Common myeloid progenitor, CD34-positive (primary cell): ENCODE data around the gene DCDC2.
"Not testable (repeated sequence)": the region's sequence is repeated elsewhere in the genome, so short reads cannot be mapped to it uniquely, and the experiment has no call there.

Source experiments
- CTCF ChIA-PET: fragments of 350-600 bp; sonication (Branson Sonifier 250); formaldehyde crosslinking; loops from one replicate; lab custom pipeline; 2021; ENCODE audit warnings: antibody characterized with exemption; lab: Charles Lee
- POLR2A ChIA-PET: fragments of 350-600 bp; sonication (Branson Sonifier 250); formaldehyde crosslinking; loops from one replicate; lab custom pipeline; 2021; ENCODE audit warnings: antibody characterized with exemption; lab: Charles Lee
- DNase-seq, 3 donors: peaks; one replicate each; pipeline versions ENCODE4 v3.0.0 to v3.0.0-alpha.2; 2013
- H3K27ac ChIP-seq, 2 experiments: 1 replicate in 1 of 2; 2 replicates in 1 of 2; pipeline ENCODE4 v1.7.0; 2013; ENCODE audit warnings: inconsistent platforms in 2 of 2, low read length in 2 of 2, mild to moderate bottlenecking in 2 of 2, low read depth in 1 of 2, moderate library complexity in 1 of 2; ENCODE audit not compliant: severe bottlenecking in 2 of 2, insufficient read depth in 1 of 2, poor library complexity in 1 of 2
- H3K27me3 ChIP-seq, 5 experiments: replicated peaks in 2 of 5; 1 replicate in 3 of 5; 2 replicates in 2 of 5; pipeline versions ENCODE4 v1.6.1 to v1.7.0; 2013; ENCODE audit warnings: low read length in 4 of 5, mild to moderate bottlenecking in 2 of 5, moderate library complexity in 2 of 5, inconsistent platforms in 1 of 5; ENCODE audit not compliant: insufficient read depth in 5 of 5, control insufficient read depth in 4 of 5
- H3K36me3 ChIP-seq, 4 experiments: 1 replicate in 2 of 4; 2 replicates in 2 of 4; pipeline versions ENCODE4 v1.6.1 to v1.7.0; 2013; ENCODE audit warnings: low read length in 3 of 4, control low read depth in 1 of 4, mild to moderate bottlenecking in 1 of 4; ENCODE audit not compliant: control insufficient read depth in 4 of 4, insufficient read depth in 4 of 4
- H3K4me1 ChIP-seq, 4 experiments: 1 replicate in 3 of 4; 2 replicates in 1 of 4; pipeline versions ENCODE4 v1.6.1 to v1.7.1; 2013; ENCODE audit warnings: low read length in 3 of 4, mild to moderate bottlenecking in 3 of 4, control low read depth in 1 of 4, inconsistent platforms in 1 of 4, moderate library complexity in 1 of 4; ENCODE audit not compliant: control insufficient read depth in 4 of 4, insufficient read depth in 4 of 4; ENCODE audit errors: control extremely low read depth in 1 of 4
- H3K4me3 ChIP-seq, 7 experiments: 1 replicate in 4 of 7; 2 replicates in 3 of 7; pipeline versions ENCODE4 v1.5.1 to v1.7.0; 2013; ENCODE audit warnings: mild to moderate bottlenecking in 7 of 7, low read length in 6 of 7, moderate library complexity in 6 of 7, inconsistent platforms in 2 of 7, low read depth in 2 of 7, control low read depth in 1 of 7; ENCODE audit not compliant: insufficient read depth in 4 of 7, control insufficient read depth in 1 of 7; ENCODE audit errors: extremely low read depth in 1 of 7
- H3K9me3 ChIP-seq, 5 experiments: 1 replicate in 4 of 5; 2 replicates in 1 of 5; pipeline versions ENCODE4 v1.6.1 to v1.7.1; 2013; ENCODE audit warnings: low read length in 4 of 5, mild to moderate bottlenecking in 2 of 5, inconsistent platforms in 1 of 5, low read depth in 1 of 5, moderate library complexity in 1 of 5; ENCODE audit not compliant: control insufficient read depth in 4 of 5, insufficient read depth in 2 of 5; ENCODE audit errors: control extremely low read depth in 1 of 5
- WGBS: methylation state at CpG from one replicate; pipeline ENCODE4 v1.1.5; 2013; ENCODE audit not compliant: insufficient coverage; 5-methylcytosine and 5-hydroxymethylcytosine counted together

DCDC2 gene

DNA sequence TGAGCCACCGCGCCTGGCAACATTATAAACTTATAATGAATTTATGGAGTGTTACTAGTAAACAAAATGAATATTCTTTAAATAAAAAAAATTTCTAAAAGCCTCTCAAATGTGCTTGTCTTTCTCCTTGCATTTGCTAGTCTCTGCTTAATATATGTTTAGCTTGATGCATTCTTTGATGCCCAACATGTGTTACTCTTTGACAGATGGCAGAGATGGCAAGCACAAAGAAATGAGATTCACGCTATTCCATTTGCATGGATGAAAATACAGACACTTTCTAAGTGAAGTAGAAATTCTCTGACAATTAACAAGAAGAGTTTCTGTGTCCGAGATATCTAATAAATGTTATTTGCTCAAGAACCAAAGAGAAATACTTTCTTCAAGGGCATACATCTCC, 30.1 kb downstream of the DCDC2 start:
- Histone ChIP-seq H3K36me3 (no peaks in the 10 kb centered on the region), H3K27ac (no peak overlapping the region), H3K27me3 (no peaks in the 10 kb centered on the region), H3K4me1 (no peaks in the 10 kb centered on the region), H3K9me3 (no peaks in the 10 kb centered on the region), H3K4me3 (no peak overlapping the region)
- ChIA-PET CTCF (no interaction called here), POLR2A (no interaction called here)
- WGBS: no CpG with 5 or more reads among the region's 4 CpGs
- no peak for DNase-seq

DNA sequence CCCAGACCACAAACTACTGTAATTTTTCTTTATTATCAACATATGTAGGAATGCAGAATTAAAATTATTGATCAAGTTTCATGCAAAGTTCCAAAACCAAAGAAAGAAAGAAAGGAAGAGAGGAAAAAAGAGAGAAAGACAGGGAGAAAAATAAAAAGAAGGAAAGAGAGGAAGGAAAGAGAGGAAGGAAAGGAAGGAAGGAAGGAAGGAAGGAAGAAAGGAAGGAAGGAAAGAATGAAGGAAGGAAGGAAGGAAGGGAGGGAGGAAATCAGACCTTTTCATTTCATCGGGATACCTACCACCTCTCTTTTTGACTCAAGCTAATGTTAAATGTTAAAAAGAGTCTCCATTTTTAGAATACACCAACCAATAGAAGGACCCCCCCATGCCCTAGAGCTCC, 31.9 kb downstream of the DCDC2 start:
- no CpG with 5 or more reads among the region's 1 CpG for WGBS
- Histone ChIP-seq H3K4me1 (no peaks in the 10 kb centered on the region), H3K27me3 (no peaks in the 10 kb centered on the region), H3K27ac (no peak overlapping the region), H3K4me3 (no peak overlapping the region), H3K9me3 (no peaks in the 10 kb centered on the region), H3K36me3 (no peaks in the 10 kb centered on the region)
- CTCF ChIA-PET: interaction anchor here (0.7 to 1.2 kb wide), 2 partner anchors 12 to 43 kb away, joined by 3 read pairs; no protein-coding TSS in a partner anchor
- POLR2A ChIA-PET: no interaction called here
- DNase-seq: no peak

DNA sequence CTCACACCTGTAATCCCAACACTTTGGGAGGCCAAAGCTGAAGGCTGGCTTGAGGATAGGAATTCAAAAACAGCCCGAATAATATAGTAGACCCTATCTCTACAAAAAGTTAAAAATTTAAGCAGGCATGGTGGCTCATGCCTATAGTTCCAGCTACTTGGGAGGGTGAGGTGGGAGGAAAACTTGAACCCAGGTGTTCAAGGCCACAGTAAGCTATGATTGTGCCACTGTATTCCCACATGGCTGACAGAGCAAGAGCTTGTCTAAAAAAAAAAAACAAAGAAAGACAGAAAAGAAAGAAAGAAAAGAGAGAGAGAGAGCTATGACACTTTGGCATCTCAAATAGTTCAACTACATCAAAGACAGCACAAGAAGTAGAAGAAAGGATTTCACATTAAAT, 33.2 kb downstream of the DCDC2 start:
- no peaks in the 10 kb centered on the region for H3K27me3 ChIP-seq
- no peaks in the 10 kb centered on the region for H3K4me1 ChIP-seq
- H3K4me3 ChIP-seq: no peak overlapping the region
- CTCF ChIA-PET: no interaction called here
- no peak overlapping the region for H3K27ac ChIP-seq
- no peak for DNase-seq
- POLR2A ChIA-PET: no interaction called here
- no CpG with 5 or more reads among the region's 1 CpG for WGBS
- H3K36me3 ChIP-seq: no peaks in the 10 kb centered on the region
- no peaks in the 10 kb centered on the region for H3K9me3 ChIP-seq

DNA sequence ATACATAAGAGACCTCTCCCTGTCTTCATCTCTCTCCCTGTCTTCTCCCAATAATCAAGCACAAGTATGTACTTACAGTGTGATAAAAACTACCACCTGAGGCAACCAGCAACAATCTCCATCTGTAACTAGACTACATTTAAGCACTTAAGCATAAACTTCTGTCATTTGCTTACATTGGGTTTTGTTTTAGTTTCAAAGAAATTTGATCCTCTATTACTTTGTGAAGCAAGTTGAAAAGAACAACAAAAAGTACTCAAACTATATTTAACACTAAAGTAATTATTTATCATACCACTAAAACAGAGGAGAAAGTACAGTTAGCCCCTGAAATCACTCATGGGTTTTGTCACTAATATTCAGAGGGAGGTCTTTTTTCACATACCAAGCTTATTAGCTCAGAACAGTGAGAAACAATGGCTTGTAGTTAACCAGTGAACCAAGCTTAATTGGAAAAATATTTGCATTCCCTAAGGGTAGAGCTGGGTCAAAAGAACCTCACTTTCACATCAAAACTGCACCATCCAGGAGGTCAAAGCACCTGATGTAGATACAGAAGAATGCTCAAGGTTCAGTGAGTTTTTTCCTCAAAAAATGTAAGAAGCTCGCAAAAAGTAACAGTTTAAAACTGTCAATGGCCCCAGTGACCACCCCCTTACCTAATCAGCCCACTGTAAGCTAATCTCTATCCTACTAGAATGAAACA, 34.1 kb downstream of the DCDC2 start:
- Histone ChIP-seq H3K27me3 (no peaks in the 10 kb centered on the region), H3K36me3 (no peaks in the 10 kb centered on the region), H3K9me3 (no peaks in the 10 kb centered on the region), H3K27ac (no peak overlapping the region), H3K4me1 (no peaks in the 10 kb centered on the region), H3K4me3 (no peak overlapping the region)
- no CpG with 5 or more reads among the region's 1 CpG for WGBS
- no peak for DNase-seq
- ChIA-PET POLR2A (no interaction called here), CTCF (no interaction called here)

DNA sequence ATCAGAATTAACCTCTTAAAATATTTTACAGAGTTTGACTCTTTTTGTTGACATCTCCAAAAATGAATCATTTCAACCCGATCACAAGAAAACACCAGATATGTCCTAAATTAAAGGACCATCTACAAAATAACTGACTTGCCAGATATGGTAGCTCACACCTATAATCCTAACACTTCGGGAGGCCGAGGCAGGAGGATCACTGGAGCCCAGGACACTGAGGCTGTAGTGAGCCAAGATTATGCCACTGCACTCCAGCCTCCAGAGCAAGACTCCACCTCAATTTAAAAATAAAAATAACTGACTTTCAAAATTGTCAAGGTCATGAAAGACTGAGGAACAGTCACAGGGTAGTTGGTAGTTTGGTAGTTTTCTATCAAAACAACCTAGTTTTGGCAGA, 34.9 kb downstream of the DCDC2 start:
- POLR2A ChIA-PET: no interaction called here
- CTCF ChIA-PET: interaction anchor here (1.0 kb wide), 1 partner anchor 9 kb away, joined by 3 read pairs; no protein-coding TSS in a partner anchor
- Histone ChIP-seq H3K27ac (no peak overlapping the region), H3K9me3 (no peaks in the 10 kb centered on the region), H3K4me1 (no peaks in the 10 kb centered on the region), H3K36me3 (no peaks in the 10 kb centered on the region), H3K27me3 (no peaks in the 10 kb centered on the region), H3K4me3 (no peak overlapping the region)
- WGBS: 94% methylated on average over 3 of the region's 3 CpGs
- DNase-seq: no peak

DNA sequence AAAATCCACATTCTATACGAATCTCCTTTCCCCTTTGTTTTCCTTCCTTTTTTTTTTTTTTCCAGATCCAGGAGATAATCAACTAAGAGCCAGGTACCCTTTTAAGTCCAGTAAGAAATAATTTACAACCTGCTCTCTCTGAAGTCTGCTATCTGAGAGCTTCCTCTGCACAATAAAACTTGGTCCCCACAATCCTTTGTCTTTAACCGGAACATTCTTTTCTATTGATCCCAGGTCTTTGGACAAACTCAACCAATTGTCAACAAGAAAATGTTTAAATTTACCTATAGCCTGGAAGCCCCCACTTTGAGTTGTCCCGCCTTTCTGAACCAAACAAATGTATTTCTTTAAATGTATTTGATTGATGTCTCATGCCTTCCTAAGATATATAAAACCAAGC, 35.4 kb downstream of the DCDC2 start:
- POLR2A ChIA-PET, H3K9me3 ChIP-seq, DNase-seq, H3K27ac ChIP-seq, H3K36me3 ChIP-seq, H3K4me1 ChIP-seq, H3K27me3 ChIP-seq, H3K4me3 ChIP-seq: not testable (repeated sequence)
- 75% methylated on average over 2 of the region's 3 CpGs for WGBS
- CTCF ChIA-PET: interaction anchor here (1.0 kb wide), 1 partner anchor 8 kb away, joined by 3 read pairs; no protein-coding TSS in a partner anchor

DNA sequence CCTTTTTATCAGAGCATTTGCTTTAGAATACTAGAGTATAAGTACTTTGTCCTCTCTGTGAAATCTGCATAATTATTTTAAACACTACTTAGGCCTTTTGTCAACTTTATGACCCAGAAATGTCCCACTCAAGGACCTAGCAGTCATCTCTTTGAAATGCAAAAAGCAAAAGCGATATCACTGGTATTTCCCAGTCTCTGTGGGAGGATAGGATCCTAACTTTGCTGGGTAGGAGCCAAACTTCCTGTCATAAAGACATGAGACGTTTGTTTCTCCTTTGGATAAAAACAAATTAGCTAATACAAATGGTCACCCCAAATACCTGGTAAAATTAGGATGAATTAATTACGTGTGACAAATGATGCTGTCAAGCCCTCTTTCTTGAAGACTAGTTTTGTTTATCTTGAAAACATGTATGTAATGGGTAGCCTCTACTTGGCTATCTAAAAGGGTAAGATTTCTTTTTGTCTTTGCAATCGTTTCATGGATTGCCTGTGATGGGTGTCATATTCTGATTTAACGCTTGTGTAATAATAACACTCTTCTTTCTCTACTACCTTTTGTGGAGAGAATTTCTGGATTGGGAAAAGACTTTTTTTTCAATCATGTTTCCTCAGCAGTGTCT, 36.2 kb downstream of the DCDC2 start:
- Histone ChIP-seq H3K27ac (no peak overlapping the region), H3K4me1 (no peaks in the 10 kb centered on the region), H3K27me3 (no peaks in the 10 kb centered on the region), H3K36me3 (no peaks in the 10 kb centered on the region), H3K9me3 (no peaks in the 10 kb centered on the region), H3K4me3 (no peak overlapping the region)
- CTCF ChIA-PET: no interaction called here
- DNase-seq: no peak
- POLR2A ChIA-PET: no interaction called here
- 100% methylated on average over 1 of the region's 5 CpGs for WGBS
